Stimulated activated CD8-positive, alpha-beta memory T cell treated with anti-CD3 and anti-CD28 coated beads, Interleukin-15, amount 100 ng/mL, for 24 hours (primary cell): Measurements from ENCODE around the gene MUC4.
"Not testable (repeated sequence)": the region's sequence is repeated elsewhere in the genome, so short reads cannot be mapped to it uniquely, and the experiment has no call there.

Source experiments
- DNase-seq: peaks from one replicate; pipeline ENCODE4 v3.0.0-alpha.2; 2020; ENCODE audit warnings: low read depth

The MUC4 gene

DNA sequence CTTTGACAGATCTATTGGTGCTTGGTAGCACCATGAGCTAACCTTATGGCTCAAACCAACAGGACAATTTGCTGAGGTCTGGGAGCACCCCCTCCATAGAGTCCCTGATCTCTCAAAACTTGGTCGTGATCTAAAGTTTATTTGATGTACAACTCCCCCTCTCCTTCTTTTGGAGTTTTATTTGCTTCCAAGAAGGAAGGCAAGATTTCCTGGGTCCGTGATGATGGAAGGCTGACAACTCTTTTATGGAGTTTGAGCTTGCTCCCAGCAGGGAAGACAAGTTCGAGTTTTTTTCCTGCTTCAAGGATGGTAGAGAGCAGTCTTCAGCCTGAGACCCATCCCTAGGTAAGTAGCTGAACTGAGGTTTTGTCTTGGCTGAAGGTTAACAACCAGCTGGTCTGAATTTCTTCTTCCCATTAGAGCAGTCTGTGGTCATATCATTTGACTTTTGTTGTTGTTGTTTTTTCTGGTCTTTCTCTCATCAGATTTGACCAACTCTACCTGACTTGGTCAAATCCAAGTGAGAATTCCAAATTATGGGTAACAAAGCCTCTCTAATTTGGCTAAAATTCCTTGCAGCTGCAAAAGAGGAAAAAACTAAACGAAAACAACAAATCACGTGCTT lies 93.8 kb downstream of the MUC4 start:
- DNase-seq = no peak

- no peak for DNase-seq
Observed at GRCh38 chr3:195717416-195717815, 94.3 kb downstream of the MUC4 start.

- DNase-seq = no peak
Observed at GRCh38 chr3:195715583-195716266, 96.0 kb downstream of the MUC4 start.

GRCh38 chr3:195715134-195715533 lies 96.6 kb downstream of the MUC4 start:
- no peak for DNase-seq

DNA sequence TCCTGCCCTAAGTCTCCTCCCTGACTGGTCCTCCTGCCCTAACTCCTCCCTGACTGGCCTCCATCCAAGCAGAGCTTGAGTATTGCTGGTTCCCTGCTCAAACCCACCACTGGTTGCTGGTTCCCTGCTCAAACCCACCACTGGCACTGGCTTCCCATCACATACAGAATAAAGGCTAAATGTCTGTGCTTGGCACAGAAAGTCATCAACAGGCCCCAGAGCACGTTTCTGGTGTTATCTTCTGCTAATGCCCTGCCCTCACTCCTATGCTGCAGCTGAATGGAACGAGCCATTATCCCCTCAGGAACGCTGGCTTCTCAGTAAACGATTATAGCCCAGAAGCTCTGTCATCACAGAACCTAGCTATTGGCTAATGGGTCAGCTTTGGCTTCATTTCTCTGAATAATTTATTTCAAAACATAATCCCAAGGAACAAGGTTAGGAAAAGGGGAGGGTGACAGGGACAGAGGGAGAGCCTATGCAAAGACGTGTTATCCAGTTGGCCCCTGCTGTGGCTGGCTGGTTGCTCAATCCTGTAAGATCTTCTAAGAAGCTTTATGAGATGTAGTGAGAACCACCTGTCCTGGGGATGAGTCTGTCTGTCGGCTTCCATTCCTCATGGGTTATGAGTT lies 97.2 kb downstream of the MUC4 start:
- no peak for DNase-seq

DNA sequence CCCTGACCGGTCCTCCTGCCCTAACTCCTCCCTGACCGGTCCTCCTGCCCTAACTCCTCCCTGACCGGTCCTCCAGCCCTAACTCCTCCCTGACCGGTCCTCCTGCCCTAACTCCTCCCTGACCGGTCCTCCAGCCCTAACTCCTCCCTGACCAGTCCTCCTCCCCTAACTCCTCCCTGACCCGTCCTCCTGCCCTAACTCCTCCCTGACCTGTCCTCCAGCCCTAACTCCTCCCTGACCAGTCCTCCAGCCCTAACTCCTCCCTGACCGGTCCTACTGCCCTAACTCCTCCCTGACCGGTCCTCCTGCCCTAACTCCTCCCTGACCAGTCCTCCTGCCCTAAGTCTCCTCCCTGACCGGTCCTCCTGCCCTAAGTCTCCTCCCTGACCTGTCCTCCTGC lies 98.6 kb downstream of the MUC4 start:
- DNase-seq = not testable (repeated sequence)

DNA sequence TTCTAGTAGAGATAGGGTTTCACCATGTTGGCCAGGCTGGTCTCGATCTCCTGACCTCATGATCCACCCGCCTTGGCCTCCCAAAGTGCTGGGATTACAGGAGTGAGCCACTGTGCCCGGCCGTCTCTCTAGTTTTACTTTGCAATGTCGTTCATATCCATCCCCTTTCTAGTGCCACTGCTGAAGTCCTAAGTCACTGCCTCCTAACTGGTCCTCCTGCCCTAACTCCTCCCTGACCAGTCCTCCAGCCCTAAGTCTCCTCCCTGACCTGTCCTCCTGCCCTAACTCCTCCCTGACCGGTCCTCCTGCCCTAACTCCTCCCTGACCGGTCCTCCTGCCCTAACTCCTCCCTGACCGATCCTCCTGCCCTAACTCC lies 99.2 kb downstream of the MUC4 start:
- DNase-seq = not testable (repeated sequence)

- no peak for DNase-seq
Observed at GRCh38 chr3:195711813-195712534, 99.8 kb downstream of the MUC4 start.

DNA sequence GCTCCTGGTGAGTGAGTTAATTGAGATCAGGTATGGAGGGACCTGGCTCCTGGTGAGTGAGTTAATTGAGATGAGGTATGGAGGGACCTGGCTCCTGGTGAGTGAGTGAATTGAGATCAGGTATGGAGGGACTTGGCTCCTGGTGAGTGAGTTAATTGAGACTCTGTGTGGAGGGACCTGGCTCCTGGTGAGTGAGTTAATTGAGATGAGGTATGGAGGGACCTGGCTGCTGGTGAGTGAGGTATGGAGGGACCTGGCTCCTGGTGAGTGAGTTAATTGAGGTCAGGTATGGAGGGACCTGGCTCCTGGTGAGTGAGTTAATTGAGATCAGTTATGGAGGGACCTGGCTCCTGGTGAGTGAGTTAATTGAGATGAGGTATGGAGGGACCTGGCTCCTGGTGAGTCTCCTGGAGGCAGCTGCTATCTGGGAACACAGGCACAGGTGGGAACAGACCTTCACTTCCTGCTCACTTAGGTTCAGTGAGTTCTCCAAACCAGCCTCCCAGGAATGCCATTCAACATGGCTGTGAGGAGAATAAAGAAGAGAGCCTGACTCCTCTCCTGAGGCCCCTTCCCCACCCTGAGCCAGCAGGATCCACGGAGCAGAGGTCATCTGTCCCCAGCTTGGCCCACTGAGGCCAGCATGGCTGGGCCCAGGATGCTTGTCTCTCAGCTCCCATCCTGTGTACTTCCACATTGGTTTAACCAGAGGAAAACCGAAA lies 100.5 kb downstream of the MUC4 start:
- DNase-seq = not testable (repeated sequence)

GRCh38 chr3:195710126-195710905 lies 101.4 kb downstream of the MUC4 start:
- DNase-seq = not testable (repeated sequence)

DNA sequence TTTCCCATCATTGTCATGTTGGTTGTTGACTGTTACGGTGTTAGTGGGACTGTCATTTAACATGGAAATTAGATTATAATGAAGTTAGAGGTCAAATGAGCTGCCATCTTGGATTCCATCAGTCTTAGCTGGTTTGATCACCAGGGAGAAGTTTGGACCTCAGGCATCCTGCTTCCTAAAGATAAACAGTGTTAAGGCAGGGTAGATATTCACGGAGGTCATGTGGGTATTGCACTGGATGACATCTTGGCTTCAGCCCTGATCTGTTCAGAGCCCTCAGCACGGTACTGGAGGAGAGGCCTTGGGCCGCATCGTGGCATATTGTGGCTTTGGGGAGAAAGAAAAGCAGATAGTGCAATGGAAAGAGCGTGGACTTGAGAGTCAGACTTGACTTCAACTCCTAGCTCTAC lies 102.0 kb downstream of the MUC4 start:
- no peak for DNase-seq

GRCh38 chr3:195708626-195709481 lies 102.9 kb downstream of the MUC4 start:
- no peak for DNase-seq

DNA sequence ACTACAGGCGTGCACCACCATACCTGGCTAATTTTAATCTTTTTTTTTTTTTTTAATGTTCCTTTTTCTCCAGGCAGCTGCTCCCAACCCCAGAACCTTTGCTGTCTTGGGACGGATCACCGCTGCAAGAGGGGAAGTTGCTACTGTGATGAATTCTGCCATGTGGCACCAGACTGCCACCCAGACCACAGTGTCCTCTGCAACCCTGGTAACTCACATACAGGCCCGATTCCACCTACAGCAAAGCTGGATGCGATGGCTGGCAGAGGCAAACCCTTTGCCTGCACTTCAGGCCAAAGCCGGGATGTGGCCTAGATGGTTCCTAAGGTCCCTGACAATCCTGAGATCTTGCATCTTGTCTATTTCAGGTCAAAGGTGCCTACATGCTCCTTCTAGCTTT lies 103.7 kb downstream of the MUC4 start:
- no peak for DNase-seq

GRCh38 chr3:195705081-195705991 lies 106.4 kb downstream of the MUC4 start:
- no peak for DNase-seq

- no peak for DNase-seq
Observed at GRCh38 chr3:195704433-195704999, 107.2 kb downstream of the MUC4 start.

GRCh38 chr3:195703776-195704175 lies 108.0 kb downstream of the MUC4 start:
- DNase-seq = no peak

DNA sequence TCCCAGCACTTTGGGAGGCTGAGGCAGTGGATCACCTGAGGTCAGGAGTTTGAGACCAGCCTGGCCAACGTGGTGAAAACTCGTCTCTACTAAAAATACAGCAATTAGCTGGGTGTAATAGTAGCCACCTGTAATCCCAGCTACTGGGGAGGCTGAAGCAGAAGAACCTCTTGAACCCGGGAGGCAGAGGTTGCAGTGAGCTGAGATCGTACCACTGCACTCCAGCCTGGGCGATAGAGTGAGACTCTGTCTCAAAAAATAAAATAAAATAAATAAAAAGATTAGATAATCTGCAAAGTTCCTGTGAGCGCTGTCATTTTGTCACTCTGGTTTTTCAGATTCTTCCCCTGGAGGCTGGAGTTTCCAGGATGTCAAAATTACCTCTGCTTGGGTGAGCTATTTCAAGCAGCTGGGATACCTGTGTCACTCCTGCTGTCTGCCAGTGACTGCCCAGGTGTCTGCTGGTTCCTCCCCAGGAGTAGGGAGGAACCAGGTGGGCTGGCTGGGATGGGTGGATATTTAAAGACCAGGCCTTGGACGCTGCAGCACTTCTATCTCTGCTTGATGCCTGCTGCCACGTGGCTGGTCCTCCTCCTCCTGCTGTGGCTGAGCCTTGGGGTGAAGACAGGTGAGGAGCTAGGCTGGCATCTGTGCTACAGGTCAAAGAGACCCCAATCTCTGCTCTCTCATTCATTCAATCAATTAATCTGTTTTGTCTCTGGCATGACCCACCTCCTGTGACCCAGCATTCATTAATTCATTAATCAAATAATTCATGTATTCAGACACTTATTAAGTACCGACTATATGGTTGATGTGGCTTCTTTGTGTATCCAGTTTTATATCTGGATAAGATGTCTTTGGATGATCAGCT lies 110.5 kb downstream of the MUC4 start:
- no peak for DNase-seq

DNA sequence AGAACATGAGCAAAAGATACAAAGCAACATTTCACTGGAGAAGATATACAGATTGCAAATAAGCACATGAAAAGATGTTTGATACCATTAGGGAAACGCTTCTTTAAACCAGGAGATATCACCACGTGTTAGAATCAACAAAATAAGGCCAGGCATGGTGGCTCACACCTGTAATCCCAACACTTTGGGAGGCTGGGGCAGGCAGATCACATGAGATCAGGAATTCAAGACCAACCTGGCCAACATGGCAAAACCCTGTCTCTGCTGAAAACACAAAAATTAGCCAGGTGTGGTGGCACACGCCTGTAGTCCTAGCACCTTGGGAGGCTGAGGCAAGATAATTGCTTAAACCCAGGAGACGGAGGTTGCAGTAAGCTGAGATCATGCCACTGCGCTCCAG lies 111.4 kb downstream of the MUC4 start:
- DNase-seq = no peak
